HCT116 (cell line): ENCODE data around the gene SSX2IP. TPM values are rescaled to one million over a fixed set of nuclear protein-coding genes. Genes with fewer than 3 reads are reported as not detected.

Experiments
- ATAC-seq: fragments of 200-7000 bp; cut with Tn5 transposase; 2 replicates; pipeline ENCODE4 v1.9.1; 2020; ENCODE audit warnings: mild to moderate bottlenecking, moderate library complexity
- BruUV-seq: library from RNA; stranded (reverse); fragments of 400-500 nt; replicated peaks from 2 replicates; lab custom pipeline; 2021; lab: Mats Ljungman, UMichigan
- CTCF ChIA-PET: fragments of 300-600 bp; sonication (Branson Sonifier 250); formaldehyde crosslinking; loops from one replicate; lab custom pipeline; 2021; ENCODE audit warnings: antibody characterized with exemption; lab: Charles Lee
- POLR2A ChIA-PET: fragments of 300-600, 350-600 bp; sonication (Branson Sonifier 250); formaldehyde crosslinking; loops from one replicate; lab custom pipeline; 2021; ENCODE audit warnings: antibody characterized with exemption; lab: Charles Lee
- RAD21 ChIA-PET, 2 experiments: fragments of 300-600 bp; sonication (Branson Sonifier 250); formaldehyde crosslinking; loops; one replicate each; lab custom pipeline; 2023; ENCODE audit warnings: low total read pairs in 2 of 2; ENCODE audit not compliant: uncharacterized antibody in 2 of 2, unreplicated experiment in 2 of 2, low non-redundant PET in 1 of 2; lab: Charles Lee
- DNase-seq: peaks from one replicate; pipeline ENCODE4 v3.0.0-alpha.2; 2010; ENCODE audit warnings: low read depth, low spot score
- H2AFZ ChIP-seq: fragments of 200-600 bp; shearing (Covaris generic), sonication (generic); 2 replicates; pipeline ENCODE4 v1.6.1; 2017; ENCODE audit warnings: low read depth, mixed run types, mixed read lengths, antibody characterized with exemption, low read length; ENCODE audit not compliant: poor library complexity, severe bottlenecking
- H3K27ac ChIP-seq: 2 replicates; pipeline ENCODE4 v1.5.1; 2012; ENCODE audit warnings: low read depth, low read length
- H3K27me3 ChIP-seq: fragments of 200-600 bp; sonication (generic); 2 replicates; pipeline ENCODE4 v1.6.1; 2016; ENCODE audit warnings: mixed run types, low read length, mixed read lengths; ENCODE audit not compliant: insufficient read depth
- H3K36me3 ChIP-seq, 2 experiments: fragments of 200-500 bp in 1 of 2; fragments of 200-600 bp in 1 of 2; sonication (Bioruptor generic) in 1 of 2; sonication (generic) in 1 of 2; 2 replicates each; pipeline versions ENCODE4 v1.5.1 to v1.6.1; 2014 to 2016; ENCODE audit warnings: low read length in 2 of 2, inconsistent platforms in 1 of 2, mixed read lengths in 1 of 2, mixed run types in 1 of 2; ENCODE audit not compliant: insufficient read depth in 2 of 2, control insufficient read depth in 1 of 2
- H3K4me1 ChIP-seq, 2 experiments: fragments of 200-600 bp in 1 of 2; sonication (generic) in 1 of 2; 2 replicates each; pipeline versions ENCODE4 v1.5.1 to v1.6.1; 2012 to 2017; ENCODE audit warnings: low read length in 2 of 2, inconsistent platforms in 1 of 2, mild to moderate bottlenecking in 1 of 2, mixed read lengths in 1 of 2, mixed run types in 1 of 2, moderate library complexity in 1 of 2; ENCODE audit not compliant: insufficient read depth in 2 of 2, control insufficient read depth in 1 of 2
- H3K4me2 ChIP-seq: fragments of 200-600 bp; sonication (generic); 2 replicates; pipeline ENCODE4 v1.6.1; 2017; ENCODE audit warnings: mixed run types, low read length, mixed read lengths
- H3K4me3 ChIP-seq, 2 experiments: fragments of 200-600 bp in 1 of 2; sonication (generic) in 1 of 2; replicated peaks in 1 of 2; 2 replicates each; pipeline ENCODE4 v1.5.1; 2011 to 2016; ENCODE audit warnings: low read length in 2 of 2, control low read depth in 1 of 2, low read depth in 1 of 2, mild to moderate bottlenecking in 1 of 2, mixed read lengths in 1 of 2, mixed run types in 1 of 2
- H3K79me2 ChIP-seq: fragments of 200-600 bp; sonication (generic); 2 replicates; pipeline ENCODE4 v1.6.1; 2017; ENCODE audit warnings: mild to moderate bottlenecking, mixed run types, low read length, moderate library complexity, mixed read lengths; ENCODE audit not compliant: insufficient read depth
- H3K9ac ChIP-seq: fragments of 200-600 bp; sonication (generic); 2 replicates; pipeline ENCODE4 v1.6.1; 2016; ENCODE audit warnings: low read length, mixed read lengths
- H3K9me2 ChIP-seq: fragments of 200-600 bp; sonication (generic), shearing (Covaris generic); 2 replicates; pipeline ENCODE4 v1.6.1; 2017; ENCODE audit warnings: mixed run types, mild to moderate bottlenecking, moderate library complexity; ENCODE audit not compliant: insufficient read depth
- H3K9me3 ChIP-seq, 2 experiments: fragments of 200-500 bp in 1 of 2; fragments of 200-600 bp in 1 of 2; sonication (Bioruptor generic) in 1 of 2; sonication (generic) in 1 of 2; 2 replicates each; pipeline ENCODE4 v1.6.1; 2014 to 2017; ENCODE audit warnings: low read length in 2 of 2, mixed read lengths in 2 of 2, inconsistent platforms in 1 of 2, low read depth in 1 of 2, mild to moderate bottlenecking in 1 of 2, mixed run types in 1 of 2, moderate library complexity in 1 of 2; ENCODE audit not compliant: control insufficient read depth in 1 of 2, insufficient read depth in 1 of 2
- H4K20me1 ChIP-seq: fragments of 200-600 bp; sonication (generic), shearing (Covaris generic); 2 replicates; pipeline ENCODE4 v1.6.1; 2017; ENCODE audit warnings: mixed run types, mild to moderate bottlenecking, moderate library complexity; ENCODE audit not compliant: insufficient read depth
- CBX3 ChIP-seq: IDR thresholded peaks from 2 replicates; pipeline ENCODE4 v1.6.1; 2012; ENCODE audit warnings: low read depth
- CEBPB ChIP-seq: IDR thresholded peaks from 2 replicates; pipeline ENCODE4 v1.6.1; 2012; ENCODE audit warnings: low read depth
- EGR1 ChIP-seq: IDR thresholded peaks from 2 replicates; pipeline ENCODE4 v1.6.1; 2012; ENCODE audit warnings: low read depth
- ELF1 ChIP-seq: IDR thresholded peaks from 2 replicates; pipeline ENCODE4 v1.6.1; 2012; ENCODE audit warnings: low read depth, borderline replicate concordance
- EZH2 ChIP-seq: fragments of 200-600 bp; sonication (generic); IDR thresholded peaks from 2 replicates; pipeline ENCODE4 v1.6.1; 2017; ENCODE audit warnings: antibody characterized with exemption, mixed run types
- FOSL1 ChIP-seq: IDR thresholded peaks from 2 replicates; pipeline ENCODE4 v1.6.1; 2012; ENCODE audit warnings: low read depth
- JUND ChIP-seq: IDR thresholded peaks from 2 replicates; pipeline ENCODE4 v1.6.1; 2012
- SP1 ChIP-seq: IDR thresholded peaks from 2 replicates; pipeline ENCODE4 v1.6.1; 2012; ENCODE audit warnings: low read depth
- TCF7L2 ChIP-seq: IDR thresholded peaks from 2 replicates; pipeline ENCODE4 v1.7.0; 2011; ENCODE audit warnings: borderline replicate concordance, inconsistent platforms; ENCODE audit not compliant: insufficient read depth, insufficient read length; ENCODE audit errors: extremely low read depth
- ZNF274 ChIP-seq: fragments of 200-500 bp; sonication (Bioruptor generic); IDR thresholded peaks from 2 replicates; pipeline ENCODE4 v1.6.1; 2014; ENCODE audit warnings: mild to moderate bottlenecking, low read depth, low read length, inconsistent platforms
- intact Hi-C: fragments of 100-400 bp; cut with micrococcal nuclease; formaldehyde crosslinking; loops from 2 replicates; pipeline ENCODE4 v1.10.0; 2022
- total RNA-seq: library from RNA; stranded (reverse); gene quantifications from one replicate; pipeline ENCODE4 v1.2.1, GENCODE V29; 2021; ENCODE audit not compliant: unreplicated experiment
- TF ChIP-seq, protein P1 (sequence below), 3 experiments: fragments of 200-600 bp in 1 of 3; sonication (generic) in 1 of 3; IDR thresholded peaks in 2 of 3; conservative IDR thresholded peaks in 1 of 3; 2 replicates each; pipeline ENCODE4 v1.5.1; 2012 to 2017; ENCODE audit warnings: low read depth in 2 of 3, low read length in 2 of 3, antibody characterized with exemption in 1 of 3, borderline replicate concordance in 1 of 3, control low read depth in 1 of 3, mild to moderate bottlenecking in 1 of 3, mixed read lengths in 1 of 3, mixed run types in 1 of 3, moderate library complexity in 1 of 3; ENCODE audit not compliant: insufficient read depth in 1 of 3
- TF ChIP-seq, protein P2 (sequence below): IDR thresholded peaks from 2 replicates; pipeline ENCODE4 v1.6.1; 2012
- TF ChIP-seq, protein P3 (sequence below): IDR thresholded peaks from 2 replicates; pipeline ENCODE4 v1.6.1; 2012
- TF ChIP-seq, protein P4 (sequence below): IDR thresholded peaks from 2 replicates; pipeline ENCODE4 v1.6.1; 2011; ENCODE audit warnings: mild to moderate bottlenecking, low read length, moderate library complexity; ENCODE audit not compliant: insufficient replicate concordance; ENCODE audit errors: extremely low read depth

The SSX2IP gene
- total RNA-seq, 1 experiment from 2014 or later = 51.5 TPM

DNA sequence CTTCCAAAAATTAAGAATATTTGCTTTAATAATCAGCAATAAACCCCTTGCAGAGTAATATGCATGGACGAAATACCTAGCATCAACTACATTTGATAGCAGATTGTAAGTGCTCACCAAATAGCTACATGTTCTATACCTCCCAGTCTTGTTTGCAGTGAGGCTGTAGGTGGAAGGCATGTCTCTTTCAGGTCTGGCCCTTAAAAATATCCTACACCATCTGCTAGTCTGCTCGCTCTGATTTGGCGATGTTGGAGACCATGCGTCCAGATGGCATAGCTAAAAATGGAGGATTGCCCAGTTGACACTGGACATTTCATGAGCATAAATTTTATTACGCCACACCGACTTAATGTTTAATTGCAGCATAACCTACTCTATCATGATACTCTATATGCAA lies 47.1 kb downstream of the SSX2IP start:
- CTCF ChIA-PET = no interaction called here
- H4K20me1 ChIP-seq = no peaks in the 10 kb centered on the region
- no peak for ATAC-seq
- no TSS peak for BruUV-seq
- H3K27me3 ChIP-seq = no peaks in the 10 kb centered on the region
- peaks cover 7 to 14% of the 10 kb centered on the region in 2 experiments; a peak in 2 of 4 replicates for H3K36me3 ChIP-seq
- POLR2A ChIA-PET = interaction anchor here (1.2 kb wide), 1 partner anchor 10 kb away, joined by 4 read pairs; no protein-coding TSS in a partner anchor
- RAD21 ChIA-PET = no interaction called here
- H3K79me2 ChIP-seq = no peaks in the 10 kb centered on the region
- H2AFZ ChIP-seq = no peak overlapping the region
- TF ChIP-seq CBX3 (no peak), FOSL1 (no peak), ELF1 (no peak), JUND (no peak), ZNF274 (no peak), SP1 (no peak), EZH2 (no peak), CEBPB (no peak), EGR1 (no peak), TCF7L2 (no peak)
- TF ChIP-seq, protein P1, sequence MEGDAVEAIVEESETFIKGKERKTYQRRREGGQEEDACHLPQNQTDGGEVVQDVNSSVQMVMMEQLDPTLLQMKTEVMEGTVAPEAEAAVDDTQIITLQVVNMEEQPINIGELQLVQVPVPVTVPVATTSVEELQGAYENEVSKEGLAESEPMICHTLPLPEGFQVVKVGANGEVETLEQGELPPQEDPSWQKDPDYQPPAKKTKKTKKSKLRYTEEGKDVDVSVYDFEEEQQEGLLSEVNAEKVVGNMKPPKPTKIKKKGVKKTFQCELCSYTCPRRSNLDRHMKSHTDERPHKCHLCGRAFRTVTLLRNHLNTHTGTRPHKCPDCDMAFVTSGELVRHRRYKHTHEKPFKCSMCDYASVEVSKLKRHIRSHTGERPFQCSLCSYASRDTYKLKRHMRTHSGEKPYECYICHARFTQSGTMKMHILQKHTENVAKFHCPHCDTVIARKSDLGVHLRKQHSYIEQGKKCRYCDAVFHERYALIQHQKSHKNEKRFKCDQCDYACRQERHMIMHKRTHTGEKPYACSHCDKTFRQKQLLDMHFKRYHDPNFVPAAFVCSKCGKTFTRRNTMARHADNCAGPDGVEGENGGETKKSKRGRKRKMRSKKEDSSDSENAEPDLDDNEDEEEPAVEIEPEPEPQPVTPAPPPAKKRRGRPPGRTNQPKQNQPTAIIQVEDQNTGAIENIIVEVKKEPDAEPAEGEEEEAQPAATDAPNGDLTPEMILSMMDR (IDR thresholded peaks at IDR 0.05 in 2 of 3, conservative IDR thresholded peaks at IDR 0.05 in 1 of 3; ENCODE audit: borderline replicate concordance in 1 of 3, insufficient read depth in 1 of 3, low read depth in 2 of 3, low read length in 2 of 3) = no peak
- TF ChIP-seq, protein P2, sequence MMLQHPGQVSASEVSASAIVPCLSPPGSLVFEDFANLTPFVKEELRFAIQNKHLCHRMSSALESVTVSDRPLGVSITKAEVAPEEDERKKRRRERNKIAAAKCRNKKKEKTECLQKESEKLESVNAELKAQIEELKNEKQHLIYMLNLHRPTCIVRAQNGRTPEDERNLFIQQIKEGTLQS = no peak
- TF ChIP-seq, protein P3, sequence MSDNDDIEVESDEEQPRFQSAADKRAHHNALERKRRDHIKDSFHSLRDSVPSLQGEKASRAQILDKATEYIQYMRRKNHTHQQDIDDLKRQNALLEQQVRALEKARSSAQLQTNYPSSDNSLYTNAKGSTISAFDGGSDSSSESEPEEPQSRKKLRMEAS = no peak
- TF ChIP-seq, protein P4, sequence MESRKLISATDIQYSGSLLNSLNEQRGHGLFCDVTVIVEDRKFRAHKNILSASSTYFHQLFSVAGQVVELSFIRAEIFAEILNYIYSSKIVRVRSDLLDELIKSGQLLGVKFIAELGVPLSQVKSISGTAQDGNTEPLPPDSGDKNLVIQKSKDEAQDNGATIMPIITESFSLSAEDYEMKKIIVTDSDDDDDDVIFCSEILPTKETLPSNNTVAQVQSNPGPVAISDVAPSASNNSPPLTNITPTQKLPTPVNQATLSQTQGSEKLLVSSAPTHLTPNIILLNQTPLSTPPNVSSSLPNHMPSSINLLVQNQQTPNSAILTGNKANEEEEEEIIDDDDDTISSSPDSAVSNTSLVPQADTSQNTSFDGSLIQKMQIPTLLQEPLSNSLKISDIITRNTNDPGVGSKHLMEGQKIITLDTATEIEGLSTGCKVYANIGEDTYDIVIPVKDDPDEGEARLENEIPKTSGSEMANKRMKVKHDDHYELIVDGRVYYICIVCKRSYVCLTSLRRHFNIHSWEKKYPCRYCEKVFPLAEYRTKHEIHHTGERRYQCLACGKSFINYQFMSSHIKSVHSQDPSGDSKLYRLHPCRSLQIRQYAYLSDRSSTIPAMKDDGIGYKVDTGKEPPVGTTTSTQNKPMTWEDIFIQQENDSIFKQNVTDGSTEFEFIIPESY = no peak
- H3K9ac ChIP-seq = no peak overlapping the region
- no peaks in the 10 kb centered on the region for H3K9me2 ChIP-seq
- no peaks in the 10 kb centered on the region for H3K4me1 ChIP-seq
- intact Hi-C loops = no loop called here
- H3K27ac ChIP-seq = no peak overlapping the region
- DNase-seq = no peak
- H3K4me2 ChIP-seq = no peak overlapping the region
- H3K9me3 ChIP-seq = no peaks in the 10 kb centered on the region
- no peak overlapping the region for H3K4me3 ChIP-seq
